ENCODE results near the gene NCKAP5.

GRCh38 chr2:133273031-133273430 is 295.2 kb downstream of the NCKAP5 start:
- TF ChIP-seq CTCF (IDR thresholded peaks at IDR 0.05) (no peak), POLR2AphosphoS2 (conservative IDR thresholded peaks at IDR 0.05; ENCODE audit: low read length) (no peak), PHF8 (IDR thresholded peaks at IDR 0.05; ENCODE audit: borderline replicate concordance, low read depth) (no peak), HDAC2 (IDR thresholded peaks at IDR 0.05) (no peak), RAD21 (conservative IDR thresholded peaks at IDR 0.05 in 1 of 2, IDR thresholded peaks at IDR 0.05 in 1 of 2) (no peak), MAX (IDR thresholded peaks at IDR 0.05) (no peak), SMC3 (IDR thresholded peaks at IDR 0.05) (no peak), POLR2A (IDR thresholded peaks at IDR 0.05; ENCODE audit: low read length) (no peak), NR3C1 (IDR thresholded peaks at IDR 0.05) (no peak), MYC (IDR thresholded peaks at IDR 0.05; ENCODE audit: borderline replicate concordance, low read length) (no peak), ESRRA (IDR thresholded peaks at IDR 0.05; ENCODE audit: borderline replicate concordance, low read length) (no peak), EHMT2 (IDR thresholded peaks at IDR 0.05; ENCODE audit: low read depth) (no peak), ZSCAN20 (CRISPR knock-in tag; IDR thresholded peaks at IDR 0.05) (no peak)

All from A549 (cell line).